ENCODE measurements around the gene LRSAM1.
A peak's percentile ranks its signal among the peaks of the same experiment; 100 is the strongest.

The LRSAM1 gene

DNA sequence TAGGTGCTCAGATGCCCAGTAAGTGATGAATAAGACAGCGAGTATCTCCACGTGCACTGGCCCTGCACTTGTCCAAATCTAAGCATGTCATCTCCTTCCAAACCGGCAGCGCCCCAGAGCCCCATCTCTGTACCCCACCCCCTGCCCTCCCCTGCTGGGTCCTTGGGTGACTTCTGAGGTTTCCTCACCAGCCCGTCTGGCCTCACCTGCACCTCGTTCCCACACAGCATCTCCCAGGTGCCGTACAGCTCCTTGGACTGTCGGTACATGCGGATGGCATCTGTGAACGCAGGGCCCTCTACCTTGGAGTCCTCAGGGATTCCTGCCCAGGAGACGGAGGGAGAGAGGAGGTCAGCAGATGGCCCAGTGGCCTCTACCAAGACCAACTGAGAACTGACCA, 66.3 kb downstream of the LRSAM1 start:
- DNase-seq: no peak

DNA sequence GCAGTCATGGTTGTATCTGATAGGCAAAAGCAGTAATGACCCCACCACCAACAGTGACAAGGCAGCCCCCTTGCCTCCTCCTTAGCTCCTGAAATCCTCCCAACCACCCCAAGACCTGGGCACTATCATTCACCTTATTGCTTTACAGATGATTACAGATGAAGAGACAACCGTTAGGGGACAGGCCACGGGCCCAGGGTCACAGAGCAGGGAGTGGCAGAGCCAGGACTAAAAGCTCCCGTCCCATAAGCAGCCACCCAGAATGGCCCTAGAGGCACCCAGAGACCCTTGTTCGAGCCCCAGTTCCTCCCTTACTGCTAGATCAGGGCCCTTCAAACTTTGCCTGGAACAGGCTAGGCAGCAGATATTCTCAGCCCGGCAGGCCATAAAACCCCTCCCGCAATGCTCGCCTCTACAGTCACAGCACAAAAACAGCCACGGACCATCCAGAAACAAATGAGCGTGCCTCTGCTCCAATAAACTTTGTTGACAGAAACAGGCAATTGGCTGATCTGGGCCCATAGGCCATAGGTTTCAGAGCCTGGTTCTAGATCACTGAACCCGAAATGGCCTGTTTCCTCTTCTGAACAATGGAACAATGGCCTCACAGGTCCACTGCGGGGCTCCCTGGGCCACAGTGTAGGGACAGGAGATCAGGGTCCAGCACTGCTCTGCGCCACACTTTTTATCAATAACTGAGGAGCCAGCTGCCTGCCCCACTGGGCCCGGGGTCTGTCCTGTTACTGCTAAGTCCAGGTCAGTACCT, 67.0 kb downstream of the LRSAM1 start:
- no peak for DNase-seq

DNA sequence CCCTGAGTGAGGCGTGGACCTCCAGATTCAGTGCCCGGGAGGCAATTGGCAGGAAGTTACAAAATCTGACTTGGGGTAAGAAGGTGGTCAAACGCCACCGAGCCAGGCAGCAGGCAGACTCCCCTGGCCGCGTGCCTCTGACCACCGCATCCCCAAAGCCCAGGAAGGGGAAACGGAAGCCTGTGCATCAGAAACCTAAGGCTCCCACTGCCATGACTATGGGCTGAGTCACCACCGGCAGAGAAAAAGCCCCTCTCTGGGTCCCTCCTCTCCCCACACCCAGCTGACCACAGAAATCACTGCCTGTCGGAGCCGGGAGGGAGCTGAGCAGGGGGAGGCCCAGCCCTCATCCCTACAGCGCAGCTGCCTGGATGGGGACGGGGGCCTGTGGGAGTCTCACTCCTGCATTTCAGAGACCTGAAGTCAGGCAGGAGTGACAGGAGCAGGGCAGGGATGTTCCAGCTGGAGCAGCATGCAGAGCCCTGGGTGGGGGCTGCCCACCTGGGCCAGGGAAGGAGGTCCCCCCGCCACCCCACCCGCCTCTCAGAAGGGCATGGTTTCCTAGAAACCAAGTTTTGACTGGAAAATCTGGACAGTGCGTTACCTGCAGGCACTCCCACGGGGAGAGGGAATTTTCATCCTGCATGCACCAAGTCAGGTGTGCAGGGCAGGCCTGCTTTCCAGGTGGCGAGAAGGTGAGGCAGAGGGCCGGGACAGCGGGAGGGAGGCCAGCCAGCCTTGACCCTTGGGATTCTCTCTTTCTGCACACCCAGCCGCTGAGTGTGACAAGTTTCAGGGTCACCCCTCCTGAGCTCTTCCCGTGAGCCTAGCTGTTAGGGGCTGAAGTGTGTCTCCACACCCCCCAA, 68.2 kb downstream of the LRSAM1 start:
- no peak for DNase-seq

DNA sequence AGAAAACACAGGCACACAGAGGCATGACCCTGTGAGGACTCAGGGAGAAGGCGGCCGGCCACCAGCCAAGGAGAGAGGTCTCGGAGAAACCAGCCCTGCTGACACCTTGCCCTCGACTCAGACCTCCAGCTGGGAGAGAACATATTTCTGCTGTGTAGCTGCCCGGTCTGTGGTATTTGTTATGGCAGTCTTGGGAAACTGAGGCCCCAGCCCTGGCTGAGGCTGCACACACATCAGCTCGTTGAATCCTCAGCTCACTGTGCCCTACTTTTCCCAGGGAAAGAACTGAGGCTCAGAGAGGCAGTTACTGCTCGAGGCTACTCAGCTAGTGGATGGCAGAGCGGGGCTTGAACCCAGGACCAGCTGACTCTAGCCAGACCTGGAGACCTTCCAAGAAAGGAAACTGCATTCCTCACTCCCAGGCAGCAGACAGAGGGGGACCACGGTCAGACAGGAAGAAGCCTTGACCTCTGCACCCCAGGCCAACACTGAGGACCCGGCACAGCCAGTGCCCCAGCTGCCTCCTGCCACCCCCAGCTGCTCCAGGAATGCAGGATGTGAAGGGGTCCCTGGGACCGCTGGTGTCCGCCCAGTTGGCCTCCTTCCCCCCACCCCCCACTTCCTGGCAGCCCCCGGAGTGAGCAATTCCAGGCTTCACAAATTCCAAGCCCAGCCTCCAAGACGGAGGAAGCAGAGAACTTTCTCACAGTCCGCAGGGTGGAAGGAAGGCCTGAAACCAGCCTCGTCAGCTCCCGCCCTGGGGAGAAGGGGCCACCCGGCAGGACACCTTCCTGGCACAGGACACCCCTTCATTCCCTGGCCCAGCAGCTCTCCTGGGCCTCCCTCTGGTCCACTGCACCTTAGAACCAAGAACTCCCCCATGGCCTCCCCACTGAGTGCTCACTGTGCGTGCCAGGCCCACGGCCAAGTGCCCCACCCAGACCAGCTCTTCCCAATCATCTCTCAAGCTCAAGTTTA, 69.9 kb downstream of the LRSAM1 start:
- peak; percentile 60 for DNase-seq

DNA sequence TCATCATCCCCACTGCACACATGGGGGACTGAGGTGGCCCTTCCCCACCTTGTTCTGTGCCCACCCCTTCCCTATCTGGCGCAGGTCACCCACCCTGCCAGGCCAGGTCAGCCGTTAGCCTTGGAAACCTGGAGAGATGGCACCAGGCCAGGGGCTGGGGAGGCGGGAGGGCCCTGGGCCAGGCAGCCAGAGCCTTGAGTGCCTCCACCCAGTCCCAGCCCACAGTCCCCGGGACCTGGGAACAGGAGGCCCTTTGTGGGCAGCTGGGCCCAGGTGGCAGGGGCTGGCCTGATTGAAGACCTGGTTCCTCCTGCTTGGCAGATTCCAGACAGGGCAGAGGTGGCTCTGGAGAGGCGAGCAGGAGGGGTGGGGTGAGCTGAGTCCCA, 70.6 kb downstream of the LRSAM1 start:
- DNase-seq: no peak

DNA sequence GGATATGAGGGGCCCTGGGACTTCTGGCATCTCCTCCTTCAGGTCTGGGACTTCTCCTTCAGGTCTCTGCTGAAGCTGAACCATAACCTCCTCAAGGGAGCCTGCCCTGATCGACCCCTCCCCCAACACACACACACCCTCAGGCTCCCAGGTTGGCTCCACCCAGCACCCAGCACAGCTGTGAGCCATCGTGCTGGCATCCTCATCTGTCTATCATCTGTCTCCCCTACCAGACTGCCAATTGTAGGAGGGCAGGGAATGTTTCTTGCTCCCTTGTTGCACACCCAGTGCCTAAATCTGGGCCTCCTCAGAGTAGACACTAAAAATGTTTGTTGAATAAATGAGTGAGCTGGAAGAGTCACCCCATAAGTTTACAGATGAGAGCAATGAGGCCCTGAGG, 71.4 kb downstream of the LRSAM1 start:
- DNase-seq: no peak

DNA sequence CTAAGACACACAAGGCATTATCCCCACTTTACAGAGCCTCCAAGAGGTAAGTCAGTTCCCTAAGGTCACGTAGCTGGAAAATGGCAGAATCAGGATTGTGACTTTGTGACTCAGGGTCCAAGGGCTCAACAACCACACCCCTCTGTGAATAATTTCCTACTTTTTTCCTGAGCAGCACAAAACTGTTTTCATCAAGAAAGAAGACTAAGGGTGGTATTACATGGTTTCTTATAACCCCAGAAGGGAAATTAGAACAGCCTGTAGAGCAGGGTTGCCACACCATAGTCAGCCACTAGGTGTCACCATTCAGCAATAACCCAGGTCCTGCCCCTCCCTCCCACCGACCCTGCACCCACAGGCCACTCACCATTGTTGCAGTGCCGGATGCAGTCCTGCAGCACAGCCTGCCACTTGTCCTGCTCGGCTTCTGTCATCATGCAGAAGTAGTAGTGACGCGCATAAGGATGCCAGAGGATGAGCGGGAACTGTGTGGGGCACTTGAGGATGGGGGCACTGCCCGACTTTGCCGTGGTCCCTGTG, 72.1 kb downstream of the LRSAM1 start:
- no peak for DNase-seq

DNA sequence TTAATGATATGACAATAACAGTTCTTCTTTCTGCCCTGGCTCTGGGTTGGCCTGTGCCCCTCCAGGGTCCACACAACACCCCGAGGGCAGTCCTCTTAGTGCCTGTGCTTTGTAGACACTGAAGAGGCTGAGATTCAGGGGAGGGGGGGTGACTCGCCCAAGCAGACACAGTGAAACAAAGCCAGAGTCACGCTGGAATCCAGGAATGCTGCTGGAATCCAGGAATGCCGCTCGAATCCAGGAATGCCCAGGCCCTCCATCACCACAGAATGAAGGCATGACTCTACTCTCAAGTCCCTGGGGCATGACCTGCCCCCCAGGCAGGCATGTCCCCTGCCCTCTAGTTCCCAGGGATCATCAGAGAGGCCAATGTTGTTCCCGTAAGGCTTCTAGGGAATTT, 73.1 kb downstream of the LRSAM1 start:
- DNase-seq: no peak

DNA sequence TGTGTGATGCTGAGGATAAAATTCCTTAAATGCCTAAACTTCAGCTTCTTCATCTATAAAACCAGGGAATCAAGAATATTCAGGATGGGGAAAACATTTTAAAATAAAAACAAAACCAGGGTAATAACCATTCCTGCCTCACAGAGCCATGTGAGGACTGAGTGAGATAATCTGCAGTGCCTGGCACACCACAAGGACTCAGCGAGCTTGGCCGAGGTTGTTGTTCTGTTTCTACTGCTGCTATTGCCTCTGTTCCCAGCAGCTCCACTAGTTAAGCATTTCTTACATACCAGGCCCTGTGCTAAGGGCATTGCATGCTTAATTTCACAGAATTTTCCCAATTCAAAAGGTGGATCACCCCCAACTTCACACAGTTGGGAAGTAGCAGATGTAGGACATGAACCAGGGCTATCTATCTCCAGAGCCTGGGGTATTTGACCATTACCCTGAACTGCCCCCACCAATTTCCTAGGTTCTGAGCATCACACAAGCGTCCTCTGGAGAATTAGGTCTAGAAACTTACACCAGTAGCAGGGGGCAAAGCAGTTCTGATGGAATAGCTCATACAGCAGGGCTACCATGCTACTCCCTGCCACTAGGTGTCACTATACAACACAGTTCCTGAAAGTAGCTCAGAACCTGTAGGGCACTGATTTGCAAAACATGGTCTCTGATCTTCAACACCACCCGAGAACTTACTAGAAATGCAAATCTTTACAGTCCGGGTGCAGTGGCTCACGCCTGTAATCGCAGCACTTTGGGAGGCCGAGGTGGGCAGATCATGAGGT, 74.3 kb downstream of the LRSAM1 start:
- no peak for DNase-seq

DNA sequence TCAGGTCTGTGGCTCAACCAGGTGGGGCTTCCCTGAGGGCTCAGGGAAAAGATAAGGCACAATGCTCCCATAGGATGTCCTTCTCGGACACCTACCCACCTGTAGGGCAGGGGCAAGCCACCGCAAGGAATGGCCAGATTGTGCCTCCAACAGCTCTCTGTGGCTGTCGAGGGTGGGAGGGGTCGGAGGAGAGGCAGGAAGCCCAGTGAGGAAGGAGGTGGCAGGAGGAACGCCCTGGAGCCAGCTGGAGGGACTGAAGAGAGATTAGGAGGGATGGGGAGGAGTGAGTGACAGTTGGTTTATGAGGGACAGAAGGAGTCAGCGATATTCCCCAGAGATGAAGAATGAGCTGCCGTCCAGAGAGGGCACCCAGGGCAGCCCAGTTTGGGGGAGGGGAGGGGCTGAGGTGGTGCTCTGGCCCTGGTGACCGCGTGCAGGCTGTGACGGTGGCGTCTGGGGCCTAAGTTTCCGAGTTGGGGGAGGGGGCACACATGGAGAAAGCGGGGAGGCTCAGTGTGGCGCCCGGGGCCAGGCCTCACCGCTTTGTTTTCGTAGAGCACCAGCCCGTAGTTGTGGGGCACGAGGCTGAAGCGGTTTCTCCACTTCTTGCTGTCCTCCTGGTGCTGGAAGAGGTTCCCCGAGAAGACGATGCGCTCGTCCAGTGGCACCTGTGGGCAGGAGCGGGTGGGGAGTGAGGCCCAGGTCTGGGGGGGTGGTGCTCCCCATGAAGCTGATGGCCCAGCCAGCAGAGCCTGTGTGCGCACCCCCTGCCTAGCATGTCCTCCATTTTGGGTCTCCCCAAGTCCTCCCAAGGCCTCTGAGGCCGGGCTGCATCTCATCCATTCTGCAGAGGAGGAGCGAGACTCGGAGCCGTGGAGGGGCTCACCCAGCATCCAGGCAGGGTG, 75.6 kb downstream of the LRSAM1 start:
- no peak for DNase-seq

DNA sequence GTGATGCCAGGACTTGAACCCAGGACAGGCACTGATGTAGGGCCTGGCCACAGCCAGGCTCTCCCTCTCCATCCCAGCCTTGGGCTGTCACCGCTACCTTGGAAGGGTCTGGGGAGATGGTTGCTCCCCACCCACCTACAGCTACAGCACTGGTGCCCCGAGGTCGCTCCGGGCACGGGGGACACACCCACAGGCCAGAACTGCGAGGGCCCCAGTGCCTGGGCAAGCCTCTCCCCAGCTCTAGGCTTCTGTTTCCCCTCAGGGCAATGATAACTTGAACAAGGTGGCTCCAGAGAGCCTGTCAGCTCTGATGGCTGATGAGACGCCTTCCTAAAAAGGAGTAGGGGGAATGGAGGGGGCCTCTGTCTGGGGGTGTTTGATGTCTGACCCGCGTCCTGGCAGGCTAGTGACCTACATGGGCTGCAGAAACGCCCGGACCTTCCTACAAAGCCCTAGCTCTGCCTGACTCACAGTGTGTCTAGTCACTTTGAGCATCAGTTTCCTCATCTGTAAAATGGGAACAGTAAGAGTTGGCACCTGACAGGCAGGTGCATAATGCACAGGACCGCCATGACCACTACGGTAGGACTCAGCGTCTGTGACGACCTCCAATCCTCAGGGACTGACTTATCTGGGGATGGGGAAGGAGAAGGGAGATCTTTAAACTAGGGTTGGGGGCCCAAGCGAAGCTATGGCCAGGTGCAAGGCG, 76.4 kb downstream of the LRSAM1 start:
- no peak for DNase-seq

DNA sequence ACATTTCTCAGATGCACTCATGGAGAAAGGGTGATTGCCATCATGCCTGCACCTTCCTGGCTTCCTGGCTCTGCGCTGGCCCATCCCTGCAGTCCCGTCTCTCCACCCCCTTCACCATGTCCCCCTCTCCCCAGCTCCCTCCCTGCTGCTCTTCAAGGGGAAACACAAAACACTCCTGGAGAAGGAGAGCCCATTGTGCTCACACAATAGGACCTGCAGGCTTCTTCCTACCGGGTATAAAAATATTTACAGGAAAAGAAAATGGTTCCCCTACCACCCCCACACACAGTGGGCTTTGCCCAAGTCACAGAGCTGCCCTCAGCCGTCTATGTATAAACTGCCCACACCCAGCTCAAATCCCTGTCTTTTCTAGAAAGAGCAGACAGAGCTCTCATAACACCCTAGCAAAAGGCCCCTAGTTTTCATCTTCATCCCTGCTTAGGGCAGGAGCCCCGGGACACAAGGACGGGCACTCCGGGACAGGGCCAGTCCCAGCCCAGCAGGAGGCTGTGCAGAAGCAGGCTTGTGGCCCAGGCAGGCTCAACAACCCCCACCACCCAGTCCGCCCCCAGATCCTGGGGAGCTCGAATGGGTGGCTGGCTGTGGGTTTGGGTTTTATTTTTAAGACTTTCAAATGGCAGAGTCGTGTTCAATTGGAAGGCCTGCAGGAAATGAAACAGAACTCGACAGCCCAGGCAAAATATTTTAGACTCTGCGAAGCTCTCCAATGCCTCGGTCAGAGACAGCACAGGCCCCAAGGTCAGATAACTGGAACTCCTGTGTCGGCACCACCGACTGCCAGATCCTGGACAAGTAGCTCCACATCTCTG, 77.3 kb downstream of the LRSAM1 start:
- no peak for DNase-seq

DNA sequence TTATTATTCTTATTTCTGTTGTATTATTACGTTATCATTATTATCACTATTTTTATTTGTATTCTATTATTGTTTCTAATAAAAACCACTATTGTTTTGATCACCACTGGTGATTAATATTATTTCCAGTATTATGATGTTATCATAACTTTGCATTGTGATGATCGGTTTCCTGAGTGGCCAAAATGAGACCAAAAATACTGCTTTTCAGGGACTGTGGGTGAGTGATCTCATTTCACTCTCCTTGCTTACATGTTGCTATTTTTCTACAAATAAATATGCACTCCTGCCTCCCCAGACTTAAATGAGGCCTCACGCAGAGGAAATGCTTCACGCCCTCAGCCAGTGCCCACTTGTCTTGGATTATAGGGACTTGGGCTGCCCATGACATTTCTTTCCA, 78.4 kb downstream of the LRSAM1 start:
- DNase-seq: no peak

DNA sequence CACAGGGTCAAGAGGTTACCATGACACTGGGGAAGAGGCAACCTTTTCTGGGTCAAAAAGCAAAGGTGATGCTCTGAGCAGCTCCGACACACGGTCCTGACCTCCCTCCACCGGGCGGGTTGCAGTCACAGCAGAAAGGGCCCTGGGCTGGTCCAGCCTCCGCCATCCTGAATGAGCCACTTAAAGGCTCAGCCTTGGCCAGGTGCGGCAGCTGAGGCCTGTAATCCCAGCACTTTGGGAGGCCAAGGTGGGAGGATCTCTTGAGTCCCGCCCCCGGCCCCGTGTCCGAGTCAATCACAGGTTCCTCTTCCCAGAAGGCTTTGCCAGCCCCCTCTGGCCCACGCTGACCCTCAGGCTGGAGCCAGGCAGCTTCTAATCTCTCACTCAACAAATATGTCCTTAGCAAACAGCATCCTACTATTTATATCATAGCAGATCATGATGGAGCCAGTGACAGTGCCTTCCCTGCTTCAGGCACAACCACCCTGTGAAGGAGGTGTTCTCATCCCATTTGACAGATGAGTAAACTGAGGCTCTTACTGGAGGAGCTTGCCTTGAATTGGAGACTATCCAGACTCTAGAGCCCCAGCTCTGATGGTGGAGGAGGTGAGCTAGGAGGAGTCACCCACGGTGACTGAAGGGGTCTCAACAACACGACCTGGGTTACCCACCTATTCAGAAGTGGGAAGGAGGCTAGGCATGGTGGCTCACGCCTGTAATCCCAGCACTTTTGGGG, 79.1 kb downstream of the LRSAM1 start:
- DNase-seq: no peak

DNA sequence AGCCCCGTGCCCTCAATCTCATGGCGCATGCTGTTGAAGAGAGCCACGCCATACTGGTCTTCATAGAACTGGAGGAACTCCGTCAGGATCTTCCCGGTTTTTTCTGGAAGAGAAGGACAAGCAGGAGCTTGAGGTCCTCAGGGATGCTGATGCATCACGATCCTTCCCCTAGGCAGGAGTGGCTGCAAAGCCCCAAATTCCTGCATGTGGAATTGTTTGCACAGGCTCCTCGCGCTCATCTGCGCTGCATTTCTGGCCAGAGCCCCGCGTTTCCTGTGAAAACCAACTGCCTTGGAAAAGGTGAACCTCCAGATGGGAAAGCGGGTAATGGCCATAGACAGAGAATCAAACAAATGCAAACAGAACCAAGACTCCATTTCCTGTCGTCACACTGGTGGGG, 80.4 kb downstream of the LRSAM1 start:
- DNase-seq: no peak

DNA sequence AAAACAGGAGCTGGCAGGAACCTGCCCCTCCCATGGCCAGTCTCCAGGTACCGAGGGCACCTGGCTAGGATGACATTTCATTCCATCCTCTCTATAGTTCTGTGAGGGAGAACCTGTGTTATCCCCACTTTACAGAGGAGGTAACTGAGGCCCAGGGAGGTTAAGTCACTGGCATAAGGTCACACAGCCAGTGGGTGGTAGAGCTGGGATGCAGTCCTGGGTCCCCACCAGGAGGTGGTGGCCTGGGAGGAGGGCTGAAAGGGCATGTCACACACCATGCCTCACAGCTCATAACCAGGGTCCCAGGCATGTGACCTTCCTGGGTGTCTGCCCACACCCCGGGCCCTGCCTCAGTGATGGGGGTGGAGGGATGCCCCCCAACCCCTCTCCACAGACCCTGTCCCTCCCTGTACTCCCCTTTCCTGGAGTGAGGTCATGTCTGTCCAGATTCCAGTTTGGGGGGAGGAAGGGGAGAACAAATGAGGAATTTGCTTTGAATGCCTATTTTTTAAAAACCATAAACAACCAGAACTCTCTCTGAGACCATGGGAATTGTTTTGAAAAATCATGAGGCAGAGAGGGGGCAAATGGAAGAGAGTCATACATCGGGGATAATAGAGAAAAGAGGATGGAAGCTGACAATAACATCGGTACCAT, 83.1 kb downstream of the LRSAM1 start:
- no peak for DNase-seq

DNA sequence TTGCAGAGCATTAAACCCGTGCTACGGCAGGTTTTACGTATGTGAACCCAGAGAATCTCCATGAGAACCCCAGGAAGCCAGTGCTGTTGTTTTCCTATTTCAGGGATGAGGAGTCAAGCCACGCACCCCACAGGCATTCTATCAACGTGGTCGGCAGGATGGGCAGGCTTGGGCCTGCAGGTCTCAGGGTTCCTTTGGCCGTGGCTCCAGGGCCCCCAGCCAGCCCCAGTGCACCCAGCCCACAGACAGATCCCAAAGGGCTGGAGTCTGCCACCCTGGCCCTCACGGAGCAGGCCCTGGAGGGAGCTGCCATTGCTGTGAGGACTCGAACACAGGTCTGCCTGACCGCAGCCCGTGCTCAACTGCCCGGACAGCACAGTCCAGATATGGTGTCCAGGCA, 83.6 kb downstream of the LRSAM1 start:
- DNase-seq: no peak

DNA sequence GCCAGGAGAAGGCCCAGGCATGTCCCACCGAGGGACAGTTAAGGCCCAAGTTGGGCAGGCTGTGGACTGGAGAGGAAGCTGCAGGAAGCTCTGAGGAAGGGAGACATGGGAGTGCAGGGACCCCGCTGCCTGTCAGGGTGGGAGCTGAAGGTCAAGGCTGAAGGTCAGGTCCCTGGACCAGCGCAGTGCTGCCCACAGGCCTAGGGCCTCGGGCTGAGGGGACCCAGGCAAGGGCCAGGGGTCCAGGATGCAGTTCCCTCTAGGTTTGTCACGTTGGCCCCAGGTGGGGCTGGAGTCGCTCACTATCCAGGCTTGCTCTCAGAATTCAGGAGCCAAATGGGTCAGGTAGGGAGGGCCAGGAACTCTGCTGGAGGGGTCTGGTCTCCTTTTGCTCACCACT, 84.1 kb downstream of the LRSAM1 start:
- DNase-seq: no peak
